HepG2 (cell line): ENCODE data around the gene DCLRE1B.

Experiments
- ARNTL ChIP-seq: sonication (generic); formaldehyde crosslinking; IDR thresholded peaks from 2 replicates; pipeline ENCODE4 v1.4.0; 2020; ENCODE audit warnings: mild to moderate bottlenecking, missing genetic modification reagents
- EZH2 ChIP-seq: conservative IDR thresholded peaks from 2 replicates; pipeline ENCODE4 v1.6.1; 2012; ENCODE audit warnings: mild to moderate bottlenecking, low read depth, low read length, moderate library complexity
- JUNB ChIP-seq: sonication (generic); formaldehyde crosslinking; IDR thresholded peaks from 2 replicates; pipeline ENCODE4 v1.8.0; 2022; ENCODE audit warnings: missing genetic modification reagents, mild to moderate bottlenecking, borderline replicate concordance
- KAT7 ChIP-seq: IDR thresholded peaks from 2 replicates; pipeline ENCODE4 v1.6.1; 2018; ENCODE audit warnings: borderline replicate concordance, missing compliant biosample characterization
- RFX5 ChIP-seq: IDR thresholded peaks from 2 replicates; pipeline ENCODE4 v1.6.1; 2011; ENCODE audit warnings: low read depth, low read length, improper control_type of control experiment
- ZKSCAN1 ChIP-seq: fragments of 150-350 bp; IDR thresholded peaks from 2 replicates; pipeline ENCODE4 v1.6.1; 2014; ENCODE audit warnings: low read length
- ZNF546 ChIP-seq: sonication (generic); formaldehyde crosslinking; conservative IDR thresholded peaks from 2 replicates; pipeline ENCODE4 v1.8.1; 2023; ENCODE audit warnings: mild to moderate bottlenecking, missing genetic modification reagents
- TF ChIP-seq, protein P1 (sequence below): sonication (generic); formaldehyde crosslinking; IDR thresholded peaks from 2 replicates; pipeline ENCODE4 v1.8.0; 2022; ENCODE audit warnings: mild to moderate bottlenecking, missing genetic modification reagents; ENCODE audit not compliant: insufficient replicate concordance
- TF ChIP-seq, protein P2 (sequence below): sonication (generic); formaldehyde crosslinking; IDR thresholded peaks from 2 replicates; pipeline ENCODE4 v1.4.0; 2020; ENCODE audit warnings: missing genetic modification reagents, borderline replicate concordance

DNA sequence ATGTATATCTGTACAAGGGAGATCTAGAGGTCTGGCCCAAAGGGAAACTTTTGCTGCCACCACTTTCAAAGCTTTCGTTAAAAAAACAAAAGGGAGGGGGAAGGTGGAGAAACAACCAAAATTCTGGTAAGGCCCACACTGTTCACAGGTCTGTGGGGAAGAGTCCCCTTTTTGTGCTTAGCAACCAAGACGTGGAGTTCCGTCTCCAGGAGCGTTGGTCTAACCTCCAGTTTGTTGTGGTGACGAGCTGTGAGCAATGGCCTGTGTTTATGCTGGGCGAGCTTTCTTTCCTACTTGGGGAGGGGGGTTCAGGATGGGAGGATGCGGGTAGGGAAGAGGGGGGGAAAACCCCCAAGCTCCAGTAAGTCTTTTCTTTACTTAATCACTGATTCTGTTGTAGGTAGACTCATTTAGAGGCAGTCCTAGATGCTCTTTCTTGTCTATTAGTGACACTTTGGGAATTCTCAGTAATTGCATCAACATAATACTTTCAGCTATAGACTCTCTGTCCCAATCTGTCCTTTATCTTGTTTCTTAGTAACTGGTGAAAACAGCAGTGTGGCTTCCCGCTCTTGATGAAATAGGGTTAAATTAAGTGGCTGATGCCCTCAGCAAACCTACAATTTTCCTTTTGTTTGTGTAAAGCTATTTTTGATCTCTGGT lies 25.5 kb downstream of the DCLRE1B start:
- TF ChIP-seq, protein P1, sequence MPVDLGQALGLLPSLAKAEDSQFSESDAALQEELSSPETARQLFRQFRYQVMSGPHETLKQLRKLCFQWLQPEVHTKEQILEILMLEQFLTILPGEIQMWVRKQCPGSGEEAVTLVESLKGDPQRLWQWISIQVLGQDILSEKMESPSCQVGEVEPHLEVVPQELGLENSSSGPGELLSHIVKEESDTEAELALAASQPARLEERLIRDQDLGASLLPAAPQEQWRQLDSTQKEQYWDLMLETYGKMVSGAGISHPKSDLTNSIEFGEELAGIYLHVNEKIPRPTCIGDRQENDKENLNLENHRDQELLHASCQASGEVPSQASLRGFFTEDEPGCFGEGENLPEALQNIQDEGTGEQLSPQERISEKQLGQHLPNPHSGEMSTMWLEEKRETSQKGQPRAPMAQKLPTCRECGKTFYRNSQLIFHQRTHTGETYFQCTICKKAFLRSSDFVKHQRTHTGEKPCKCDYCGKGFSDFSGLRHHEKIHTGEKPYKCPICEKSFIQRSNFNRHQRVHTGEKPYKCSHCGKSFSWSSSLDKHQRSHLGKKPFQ (CRISPR knock-in tag), result no peak
- TF ChIP-seq ZKSCAN1 (no peak), ARNTL (CRISPR knock-in tag) (no peak), KAT7 (CRISPR knock-in tag) (no peak), ZNF546 (CRISPR knock-in tag) (no peak; the same call in 1 of the 2 replicates), EZH2 (no peak), RFX5 (no peak), JUNB (CRISPR knock-in tag) (no peak)
- TF ChIP-seq, protein P2, sequence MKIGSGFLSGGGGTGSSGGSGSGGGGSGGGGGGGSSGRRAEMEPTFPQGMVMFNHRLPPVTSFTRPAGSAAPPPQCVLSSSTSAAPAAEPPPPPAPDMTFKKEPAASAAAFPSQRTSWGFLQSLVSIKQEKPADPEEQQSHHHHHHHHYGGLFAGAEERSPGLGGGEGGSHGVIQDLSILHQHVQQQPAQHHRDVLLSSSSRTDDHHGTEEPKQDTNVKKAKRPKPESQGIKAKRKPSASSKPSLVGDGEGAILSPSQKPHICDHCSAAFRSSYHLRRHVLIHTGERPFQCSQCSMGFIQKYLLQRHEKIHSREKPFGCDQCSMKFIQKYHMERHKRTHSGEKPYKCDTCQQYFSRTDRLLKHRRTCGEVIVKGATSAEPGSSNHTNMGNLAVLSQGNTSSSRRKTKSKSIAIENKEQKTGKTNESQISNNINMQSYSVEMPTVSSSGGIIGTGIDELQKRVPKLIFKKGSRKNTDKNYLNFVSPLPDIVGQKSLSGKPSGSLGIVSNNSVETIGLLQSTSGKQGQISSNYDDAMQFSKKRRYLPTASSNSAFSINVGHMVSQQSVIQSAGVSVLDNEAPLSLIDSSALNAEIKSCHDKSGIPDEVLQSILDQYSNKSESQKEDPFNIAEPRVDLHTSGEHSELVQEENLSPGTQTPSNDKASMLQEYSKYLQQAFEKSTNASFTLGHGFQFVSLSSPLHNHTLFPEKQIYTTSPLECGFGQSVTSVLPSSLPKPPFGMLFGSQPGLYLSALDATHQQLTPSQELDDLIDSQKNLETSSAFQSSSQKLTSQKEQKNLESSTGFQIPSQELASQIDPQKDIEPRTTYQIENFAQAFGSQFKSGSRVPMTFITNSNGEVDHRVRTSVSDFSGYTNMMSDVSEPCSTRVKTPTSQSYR (CRISPR knock-in tag), result no peak
